ENCODE results near the gene CDC42EP3.
A peak's percentile ranks its signal among the peaks of the same experiment; 100 is the strongest.

Gene CDC42EP3

DNA sequence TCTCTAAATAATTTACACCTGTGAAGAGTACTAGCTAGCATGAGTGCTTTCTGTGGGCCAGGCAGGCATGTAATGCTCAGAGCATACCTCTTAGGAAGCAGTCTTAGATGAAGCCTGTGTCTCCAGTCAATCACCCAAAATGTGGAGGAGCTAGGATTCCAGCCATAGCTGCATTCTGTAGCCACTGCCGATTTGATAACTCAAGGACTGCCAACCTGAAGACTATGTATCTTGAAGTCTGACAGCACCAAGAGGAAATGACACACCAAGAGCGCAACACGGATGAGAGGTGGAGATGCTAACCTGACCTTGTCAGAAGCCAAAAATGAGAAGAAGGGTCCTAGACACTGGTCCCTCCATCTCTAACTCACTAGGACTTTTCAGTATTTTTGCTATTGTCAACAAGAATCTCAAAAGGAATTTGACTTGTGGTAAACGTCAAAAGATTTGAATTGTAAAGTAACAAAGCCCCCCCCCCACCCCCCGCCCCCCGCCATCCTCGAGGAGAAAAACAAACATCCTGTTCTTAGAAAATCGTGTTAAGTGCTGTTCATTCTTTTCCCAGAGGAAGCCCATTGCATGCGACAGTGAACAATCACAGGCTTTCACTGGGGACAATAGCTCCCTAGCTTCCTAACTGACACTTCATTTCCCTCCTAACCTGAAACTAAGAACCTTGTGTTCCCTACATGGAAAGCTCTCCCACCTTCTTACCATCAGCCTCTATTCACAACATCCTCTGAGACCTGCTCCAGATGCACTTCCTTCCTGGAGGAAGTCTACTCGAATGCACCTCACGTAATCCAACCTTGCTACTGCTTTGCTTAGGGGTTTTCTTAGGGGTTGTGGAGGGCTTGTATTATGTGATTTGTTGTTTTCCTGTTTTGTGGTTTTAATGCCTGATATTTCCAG is 14.7 kb downstream of the CDC42EP3 start:
- no peak for DNase-seq (ENCODE audit: low read depth)

DNA sequence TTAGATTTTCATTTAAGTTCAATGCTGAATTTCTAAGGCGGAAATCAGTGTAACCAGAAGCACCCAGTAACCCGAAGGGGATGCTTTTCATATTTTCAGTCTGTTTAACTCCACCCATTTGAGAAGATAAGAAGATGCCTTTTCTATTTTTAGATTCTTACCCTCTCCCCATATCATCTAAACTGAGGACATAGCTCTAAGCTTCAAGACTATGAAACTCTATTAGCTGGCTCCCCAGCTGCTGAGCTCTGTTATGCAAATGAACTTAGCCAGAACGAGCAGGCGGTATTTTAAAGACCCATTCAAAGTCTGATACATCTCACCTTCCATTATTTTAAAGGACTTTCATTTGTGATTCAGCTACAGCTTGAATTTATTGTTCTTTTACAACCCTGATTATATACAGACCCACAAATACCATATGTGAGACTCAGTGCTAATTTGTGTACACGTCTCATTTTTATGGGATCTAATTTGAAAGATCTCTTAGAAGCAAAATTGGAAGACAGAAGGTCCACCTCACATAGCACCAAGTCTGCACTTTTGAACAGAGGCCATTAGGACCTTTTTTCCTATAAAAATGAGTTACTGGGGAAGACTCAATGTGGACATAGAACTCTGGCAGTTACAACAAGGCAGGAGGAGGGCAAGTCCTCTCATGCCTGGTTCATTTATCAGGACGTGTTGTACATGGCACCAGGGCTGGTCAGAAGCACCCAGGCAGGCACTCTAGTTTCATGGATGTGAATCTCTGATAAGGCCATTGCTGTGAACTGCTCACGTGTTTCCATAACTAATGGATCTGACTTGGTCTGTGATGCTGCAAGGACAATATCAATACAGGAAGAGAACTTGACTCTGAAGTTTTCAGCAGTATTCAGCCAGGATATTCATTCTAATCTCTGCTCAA is 16.3 kb downstream of the CDC42EP3 start:
- DNase-seq (ENCODE audit: low read depth), result no peak

DNA sequence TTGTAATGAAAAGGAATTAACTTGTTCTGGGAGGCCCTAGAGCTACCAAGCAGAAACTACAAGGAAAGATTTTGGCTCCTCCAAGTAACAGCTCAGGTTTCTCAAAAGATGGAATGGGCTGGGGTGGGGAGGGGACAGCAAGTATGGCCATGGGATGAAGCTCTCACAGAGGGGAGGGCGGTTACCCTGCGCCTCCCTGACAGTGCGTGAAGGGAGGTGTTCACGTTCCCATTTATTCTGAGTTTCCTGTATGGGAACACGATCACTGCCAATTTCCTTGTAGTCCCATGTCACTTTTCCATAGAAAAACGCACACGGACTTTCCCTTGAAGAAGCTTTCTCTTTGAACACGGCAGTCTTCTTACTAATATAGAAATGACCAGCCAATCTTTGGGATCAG is 17.0 kb downstream of the CDC42EP3 start:
- no peak for DNase-seq (ENCODE audit: low read depth)

DNA sequence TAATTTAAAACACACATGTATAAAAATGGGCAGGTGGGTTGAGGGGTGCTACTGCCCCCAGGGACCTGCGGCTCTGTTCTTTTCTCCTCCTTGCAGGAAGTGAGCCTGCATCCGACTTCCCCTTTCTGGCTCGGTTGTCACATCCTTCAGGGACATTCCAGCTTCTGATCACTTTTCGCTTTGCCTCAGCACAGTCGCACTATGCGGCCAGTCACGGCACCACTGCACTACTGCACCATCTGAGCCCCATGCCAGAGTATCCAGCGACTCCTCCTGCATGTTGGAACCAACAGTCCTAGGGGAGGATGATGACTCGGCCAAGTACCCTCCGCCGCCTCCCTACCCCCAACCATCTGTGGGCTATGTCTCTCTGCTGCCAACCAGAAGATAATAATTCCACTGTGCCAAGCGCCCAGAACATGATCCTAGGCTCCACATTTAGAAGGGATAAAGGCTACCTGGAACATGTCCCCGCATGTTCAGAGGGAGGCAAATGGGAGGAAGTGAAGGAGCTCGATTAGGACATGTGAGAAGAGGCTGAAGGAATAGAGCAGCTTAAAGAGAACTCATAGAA is 17.6 kb downstream of the CDC42EP3 start:
- no peak for DNase-seq (ENCODE audit: low read depth)

DNA sequence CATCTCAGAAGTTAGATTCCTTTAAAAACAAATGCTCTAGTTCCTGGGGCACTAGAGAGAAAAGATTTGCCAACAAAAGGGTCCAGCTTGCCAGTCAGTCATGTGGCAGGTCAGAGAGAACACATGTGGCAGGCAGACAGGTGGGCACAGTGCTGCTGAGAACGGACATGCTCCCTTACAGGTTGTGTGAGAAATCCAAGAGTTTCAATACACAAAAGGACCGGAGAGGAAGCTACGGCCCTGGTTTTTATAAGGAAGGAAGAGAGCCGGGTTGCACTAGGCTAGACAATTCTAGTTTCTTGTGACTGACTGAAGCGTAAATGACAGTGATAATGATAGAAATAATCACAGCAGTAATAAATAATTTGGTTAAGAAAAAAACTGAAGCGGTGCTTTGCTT is 18.3 kb downstream of the CDC42EP3 start:
- no peak for DNase-seq (ENCODE audit: low read depth)

DNA sequence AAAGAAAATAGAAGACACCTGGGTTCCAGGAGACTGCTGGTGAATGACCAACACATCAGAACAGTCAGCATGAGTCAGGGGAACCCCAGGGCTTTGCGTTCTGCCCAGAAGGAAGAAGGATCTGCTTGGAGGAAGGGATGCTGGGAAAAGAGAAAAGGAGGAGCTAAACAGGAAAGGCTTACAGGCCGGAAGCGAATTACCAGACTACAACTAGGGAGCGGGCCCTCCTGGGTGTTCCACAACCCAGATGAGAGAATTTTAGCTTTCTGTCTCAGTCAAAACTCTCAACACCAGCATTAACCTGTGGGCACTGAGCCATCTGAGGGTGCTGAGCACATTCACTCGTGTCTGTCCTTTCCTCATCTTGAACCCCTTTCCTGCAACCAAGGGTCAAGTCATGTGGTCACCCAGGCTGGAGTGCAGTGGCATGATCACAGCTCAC is 19.2 kb downstream of the CDC42EP3 start:
- peak; percentile 91 for DNase-seq (ENCODE audit: low read depth)

DNA sequence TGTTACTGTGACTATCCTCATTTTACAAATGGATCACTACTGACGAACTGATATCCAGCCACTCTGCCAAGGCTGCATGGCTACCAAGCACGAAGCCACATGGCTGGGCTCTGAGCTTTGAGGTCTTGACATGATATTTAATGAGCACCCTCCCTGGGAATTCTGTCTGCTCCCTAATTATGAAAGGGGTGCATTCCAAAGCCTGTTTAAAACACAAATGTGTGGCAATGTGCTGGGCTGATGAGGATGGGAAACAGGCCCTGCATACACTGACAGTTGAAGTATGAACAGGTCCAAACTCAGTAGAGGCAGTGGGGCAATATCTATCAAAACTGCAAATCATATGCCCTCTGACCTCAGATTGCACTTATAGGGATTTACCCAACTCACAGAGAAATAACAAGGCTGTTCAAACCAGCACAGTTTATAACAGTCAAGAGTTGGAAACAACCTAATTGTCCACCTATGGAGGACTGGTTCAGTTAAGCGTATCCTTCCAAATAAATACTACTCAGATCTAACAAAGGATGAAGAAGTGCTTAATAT is 20.8 kb downstream of the CDC42EP3 start:
- no peak for DNase-seq (ENCODE audit: low read depth)

DNA sequence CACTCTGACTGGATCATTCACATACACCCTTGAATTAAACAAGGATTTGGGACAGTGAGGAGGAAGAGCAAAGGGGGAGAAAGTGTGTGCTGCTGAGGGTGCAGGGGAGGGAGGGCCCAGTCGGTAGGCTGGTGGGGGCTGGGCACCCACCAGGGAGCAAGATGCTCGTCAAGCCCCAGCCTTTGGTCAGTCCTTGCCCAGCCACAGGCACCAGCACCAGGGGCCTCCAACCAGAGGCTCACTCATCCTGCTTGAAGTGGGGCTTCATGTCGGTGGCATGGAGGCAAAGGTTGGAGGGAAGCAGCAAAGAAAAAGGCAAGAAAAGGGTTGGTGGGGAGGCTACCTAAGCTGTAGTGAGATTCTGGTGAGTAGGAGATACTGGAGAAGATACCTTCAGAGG is 21.9 kb downstream of the CDC42EP3 start:
- DNase-seq (ENCODE audit: low read depth), result no peak

DNA sequence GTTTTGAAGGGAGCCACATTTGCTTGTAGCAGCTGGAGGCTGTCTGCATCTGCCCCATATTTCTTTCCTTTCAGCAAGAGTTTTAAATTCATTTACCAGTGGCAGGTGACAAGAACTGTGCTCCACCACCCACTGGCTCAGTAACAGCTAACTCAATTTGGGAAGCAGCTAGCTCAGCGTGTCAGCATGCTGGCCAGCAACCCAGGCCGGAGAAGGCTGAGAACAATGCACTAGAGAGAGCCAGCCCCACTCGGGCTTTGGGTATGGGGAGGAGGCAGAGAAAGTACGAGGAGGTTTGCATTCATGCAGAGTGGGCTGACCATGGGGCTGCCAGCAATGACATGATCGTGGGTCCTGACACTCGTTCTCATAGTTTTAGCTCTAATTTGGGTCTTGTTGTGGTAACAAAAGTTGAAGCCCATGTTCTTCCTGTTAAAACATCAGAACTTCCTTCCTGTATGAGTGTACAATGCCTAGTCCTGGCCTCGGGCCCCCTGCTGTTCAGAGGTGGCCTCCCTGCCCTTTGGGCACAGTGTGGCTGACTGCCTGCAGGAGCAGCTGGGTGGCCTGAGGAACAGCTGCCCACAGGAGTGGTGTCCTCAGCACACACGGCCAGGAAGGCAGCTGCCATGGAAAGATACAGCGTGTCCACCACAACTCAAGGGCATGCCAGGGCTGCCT is 23.0 kb downstream of the CDC42EP3 start:
- DNase-seq (ENCODE audit: low read depth), result no peak

DNA sequence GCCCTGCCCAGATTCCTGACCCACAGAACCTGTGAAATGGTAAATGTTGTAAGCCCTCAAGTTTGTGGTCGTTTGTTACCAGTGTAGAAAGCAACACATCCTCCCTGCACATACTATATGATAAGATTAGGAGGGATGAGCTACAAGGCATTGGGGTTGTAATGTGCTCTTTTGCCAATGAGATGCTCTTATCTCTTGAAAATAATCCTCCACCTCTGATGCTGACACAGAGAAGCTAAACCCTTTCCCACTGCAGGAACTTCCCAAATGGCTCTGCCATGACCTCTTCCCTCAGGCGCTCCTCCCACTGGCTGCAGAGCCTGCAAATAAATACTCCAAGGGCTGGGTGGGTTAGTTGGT is 23.5 kb downstream of the CDC42EP3 start:
- no peak for DNase-seq (ENCODE audit: low read depth)

DNA sequence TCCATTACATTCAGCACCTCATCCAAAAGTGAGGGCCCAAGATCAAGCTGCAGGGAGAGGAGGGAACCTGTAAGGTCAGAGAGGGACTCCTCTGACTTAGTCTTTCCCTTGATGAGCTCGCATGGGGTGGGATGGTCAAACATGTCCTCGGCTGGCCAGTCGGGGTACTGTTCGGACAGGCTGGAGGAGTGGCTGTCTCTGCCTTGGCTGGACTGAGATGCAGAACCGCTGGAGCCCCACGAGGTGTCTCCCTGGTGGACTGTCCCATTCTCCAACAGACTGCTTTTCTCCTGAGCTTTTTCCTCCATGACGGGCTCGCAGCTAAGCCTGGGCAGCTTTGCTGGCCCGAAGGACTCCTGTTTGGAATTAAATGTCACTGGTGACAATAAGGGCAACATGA is 25.6 kb downstream of the CDC42EP3 start:
- no peak for DNase-seq (ENCODE audit: low read depth)

DNA sequence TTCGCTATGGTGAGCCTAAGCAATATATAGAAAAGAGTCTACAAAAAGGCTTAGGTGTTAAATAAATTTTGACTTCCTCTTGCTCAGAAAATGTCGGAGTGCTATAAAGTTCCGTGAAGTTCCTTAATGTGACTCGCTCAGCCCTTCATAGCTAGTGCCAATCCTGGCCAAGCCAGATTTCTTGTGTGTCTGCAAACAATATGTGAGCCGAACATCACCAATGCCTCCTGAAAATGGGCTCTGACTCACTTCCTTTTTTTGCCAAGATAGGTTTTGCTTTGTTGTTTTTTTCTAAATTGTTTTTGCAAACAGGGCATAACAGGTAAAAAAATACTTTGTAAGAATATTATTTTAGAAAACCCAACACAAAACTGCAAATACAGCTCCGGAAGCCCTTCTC is 26.1 kb downstream of the CDC42EP3 start:
- no peak for DNase-seq (ENCODE audit: low read depth)

DNA sequence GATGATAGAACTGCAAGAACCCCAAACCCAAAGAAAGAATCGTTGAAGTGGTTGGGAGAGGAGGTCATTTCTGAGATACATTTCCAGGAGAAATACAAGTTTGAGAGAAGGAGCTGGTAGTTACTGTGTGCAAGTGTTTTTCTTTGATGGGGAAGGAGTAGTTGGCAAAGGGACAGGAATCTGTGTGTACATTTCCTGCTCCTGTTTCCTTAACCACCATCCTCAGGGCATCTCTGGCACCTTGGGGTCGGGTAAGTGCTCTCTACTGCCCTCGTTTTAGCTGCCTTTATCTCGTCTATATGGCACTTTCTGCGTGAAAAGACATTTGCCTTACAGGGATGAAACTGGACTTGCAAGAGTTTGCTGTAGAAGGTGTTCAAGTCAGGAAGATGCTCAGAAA is 27.3 kb downstream of the CDC42EP3 start:
- no peak for DNase-seq (ENCODE audit: low read depth)

DNA sequence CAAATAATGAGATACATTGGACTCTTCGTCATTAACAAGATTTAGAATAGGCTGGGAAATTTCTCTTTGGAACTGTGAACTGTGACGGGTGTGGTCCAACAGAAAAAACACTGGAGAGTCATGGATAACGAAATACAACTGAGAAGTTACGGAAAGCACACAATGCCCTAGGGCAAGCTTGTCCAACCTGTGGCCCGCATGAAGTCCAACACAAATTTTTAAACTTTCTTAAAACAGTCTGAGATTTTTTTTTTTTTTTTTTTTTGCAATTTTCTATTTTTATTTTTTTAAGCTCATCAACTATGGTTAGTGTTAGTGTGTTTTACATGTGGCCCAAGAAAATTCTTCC is 27.7 kb downstream of the CDC42EP3 start:
- no peak for DNase-seq (ENCODE audit: low read depth)

DNA sequence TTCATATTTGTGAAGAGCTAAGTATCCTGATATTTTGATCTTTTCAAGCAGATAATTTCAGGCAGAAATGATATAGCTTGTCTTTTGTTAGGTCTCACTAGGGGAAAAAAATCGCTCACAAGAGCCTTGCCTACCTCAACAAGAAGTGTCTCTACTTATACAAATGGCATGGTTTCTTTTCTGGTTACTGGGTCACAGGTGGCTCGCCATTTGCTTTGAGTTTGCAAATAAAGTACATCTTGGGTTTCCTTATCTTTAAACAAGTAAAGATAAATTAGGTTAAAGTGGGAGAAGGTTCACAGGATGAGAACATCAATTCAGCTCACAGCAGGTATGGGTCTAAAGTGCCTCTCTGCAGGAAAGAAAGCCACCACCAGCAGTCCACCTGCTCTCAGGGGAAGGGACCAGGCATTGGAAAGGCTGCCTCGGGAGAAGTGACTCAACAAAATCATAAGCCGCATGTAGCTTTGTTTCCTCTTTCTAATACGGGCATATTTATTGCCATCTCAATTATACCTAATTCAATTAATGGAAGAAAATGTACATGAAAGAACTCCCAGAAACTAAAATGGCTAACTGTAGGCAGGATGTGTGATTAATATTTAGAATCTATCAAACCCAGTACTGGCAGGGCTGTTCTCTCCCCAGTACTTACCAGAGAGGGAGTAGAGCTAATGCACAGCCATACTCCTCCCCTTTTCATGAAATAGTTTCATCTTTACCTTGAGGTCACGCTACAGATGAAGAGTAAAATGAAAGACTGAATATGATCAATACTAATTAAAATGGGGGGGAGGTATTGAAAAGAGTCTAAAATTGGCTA is 28.3 kb downstream of the CDC42EP3 start:
- DNase-seq (ENCODE audit: low read depth), result no peak

DNA sequence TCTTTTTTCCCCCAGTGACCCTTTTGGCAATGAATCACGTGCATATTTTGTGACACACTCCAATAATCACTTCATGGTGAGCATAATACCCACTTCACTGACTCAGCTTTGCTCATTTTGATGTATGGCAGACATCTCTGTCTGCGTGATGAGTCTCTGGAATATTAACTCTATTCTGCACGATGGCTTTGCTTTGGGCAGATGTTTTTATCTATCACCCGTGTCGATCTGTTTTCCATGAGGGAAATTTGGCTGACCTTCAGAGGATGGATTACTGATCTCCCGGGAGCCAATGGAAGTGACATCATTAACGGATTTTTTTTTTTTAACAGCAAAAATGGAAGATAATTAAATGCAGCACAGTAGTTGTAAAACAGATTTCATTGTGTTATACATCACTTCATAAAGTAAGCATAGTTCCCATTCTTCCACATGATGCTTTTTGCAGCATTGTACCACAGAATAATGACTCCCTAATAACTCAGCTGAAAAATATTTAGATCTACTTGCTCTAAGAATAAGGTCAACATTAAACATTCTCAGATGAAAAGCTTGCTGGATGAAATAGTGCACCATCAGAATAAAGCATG is 29.8 kb downstream of the CDC42EP3 start:
- DNase-seq (ENCODE audit: low read depth), result peak; percentile 79

DNA sequence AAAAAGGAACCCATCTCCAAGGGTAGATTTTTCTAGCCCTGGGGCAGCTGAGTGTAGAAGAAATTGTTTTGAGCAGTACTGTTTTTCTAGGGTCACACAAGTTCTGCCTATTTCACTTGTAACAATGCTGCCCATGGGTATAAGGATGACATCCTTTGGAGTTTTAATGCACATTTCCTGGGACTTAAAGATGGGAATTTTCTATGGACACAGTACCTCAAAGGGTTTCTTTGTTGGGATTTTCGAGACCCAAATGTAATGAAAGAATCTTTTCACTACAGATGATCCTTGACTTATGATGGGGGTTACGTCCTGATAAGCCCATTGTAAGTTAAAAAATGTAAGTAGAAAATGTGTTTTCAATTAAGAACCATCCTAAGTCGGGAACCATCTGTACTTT is 31.8 kb downstream of the CDC42EP3 start:
- DNase-seq (ENCODE audit: low read depth), result no peak

DNA sequence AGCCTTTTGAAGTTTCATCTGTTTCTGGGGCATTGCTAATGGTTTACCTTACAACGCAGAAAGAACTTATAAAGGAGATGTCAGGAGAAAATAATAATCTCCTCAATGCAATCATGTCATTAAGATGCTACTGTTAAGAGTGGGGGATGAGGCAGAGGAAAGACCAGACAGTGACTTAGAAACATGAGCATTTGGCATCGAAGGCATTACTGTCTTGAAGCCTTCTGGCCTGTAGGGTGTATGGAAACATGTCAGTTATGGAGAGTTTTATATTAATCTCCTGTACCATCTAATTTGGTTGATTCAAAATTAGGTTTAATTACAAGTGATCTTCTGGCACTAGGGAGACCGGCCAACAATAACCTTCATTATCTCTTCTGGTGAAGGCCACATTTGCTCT is 32.5 kb downstream of the CDC42EP3 start:
- no peak for DNase-seq (ENCODE audit: low read depth)

DNA sequence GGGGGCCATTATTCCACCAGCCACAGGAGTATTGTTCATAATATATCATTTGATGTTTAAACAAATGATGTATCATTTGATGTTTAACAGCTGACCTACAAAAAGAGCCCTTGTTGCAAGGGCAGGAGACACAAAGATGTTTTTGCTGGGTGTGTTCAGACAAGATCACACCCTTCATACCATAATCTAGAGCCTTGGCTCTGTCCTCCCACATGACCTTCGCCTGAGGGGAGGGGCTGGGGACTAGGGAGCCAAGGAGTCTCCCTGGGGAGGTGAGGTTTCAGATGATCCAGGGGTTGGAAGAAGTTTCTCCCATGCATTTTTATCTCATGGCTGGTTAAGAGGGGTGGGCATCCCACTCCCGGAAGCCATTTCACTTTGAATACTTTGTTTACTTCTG is 33.5 kb downstream of the CDC42EP3 start:
- DNase-seq (ENCODE audit: low read depth), result no peak

DNA sequence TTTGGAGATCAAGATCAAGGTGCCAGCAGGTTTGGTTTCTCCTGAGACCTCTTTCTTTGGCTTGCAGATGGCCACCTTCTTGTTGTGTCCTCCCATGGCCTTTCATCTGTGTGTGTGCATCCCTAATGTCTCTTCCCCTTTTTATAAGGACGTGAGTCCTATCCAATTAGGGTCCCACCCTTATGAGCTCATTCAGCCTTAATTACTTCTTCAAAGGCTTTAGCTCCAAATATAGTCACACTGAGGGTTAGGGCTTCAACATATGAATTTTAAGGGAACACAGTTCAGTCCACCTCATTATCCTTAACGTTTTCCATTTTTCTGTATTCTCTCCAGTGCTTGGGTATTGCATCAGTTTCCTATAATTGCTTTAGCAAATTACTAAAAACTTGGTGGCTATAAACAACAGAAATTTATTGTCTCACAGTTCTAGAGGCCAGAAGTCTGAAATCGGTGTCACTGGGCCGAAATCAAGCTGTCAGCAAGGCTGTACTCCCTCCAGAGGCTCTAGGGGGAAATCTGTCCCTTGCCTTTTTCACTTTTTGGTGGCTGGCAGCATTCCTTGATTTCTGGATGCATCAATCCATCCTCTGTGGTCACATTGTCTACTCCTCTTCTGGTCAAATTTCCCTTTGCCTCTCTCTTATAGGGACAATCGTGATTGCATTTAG is 34.1 kb downstream of the CDC42EP3 start:
- no peak for DNase-seq (ENCODE audit: low read depth)

All from GM04503 (cell line).